HCT116 (cell line): ENCODE measurements around the gene DNMT3A.

ENCODE experiments used
- EZH2 ChIP-seq: fragments of 200-600 bp; sonication (generic); IDR thresholded peaks from 2 replicates; pipeline ENCODE4 v1.6.1; 2017; ENCODE audit warnings: antibody characterized with exemption, mixed run types
- TF ChIP-seq, protein P1 (sequence below), 3 experiments: fragments of 200-600 bp in 1 of 3; sonication (generic) in 1 of 3; IDR thresholded peaks in 2 of 3; conservative IDR thresholded peaks in 1 of 3; 2 replicates each; pipeline ENCODE4 v1.5.1; 2012 to 2017; ENCODE audit warnings: low read depth in 2 of 3, low read length in 2 of 3, antibody characterized with exemption in 1 of 3, borderline replicate concordance in 1 of 3, control low read depth in 1 of 3, mild to moderate bottlenecking in 1 of 3, mixed read lengths in 1 of 3, mixed run types in 1 of 3, moderate library complexity in 1 of 3; ENCODE audit not compliant: insufficient read depth in 1 of 3

DNA sequence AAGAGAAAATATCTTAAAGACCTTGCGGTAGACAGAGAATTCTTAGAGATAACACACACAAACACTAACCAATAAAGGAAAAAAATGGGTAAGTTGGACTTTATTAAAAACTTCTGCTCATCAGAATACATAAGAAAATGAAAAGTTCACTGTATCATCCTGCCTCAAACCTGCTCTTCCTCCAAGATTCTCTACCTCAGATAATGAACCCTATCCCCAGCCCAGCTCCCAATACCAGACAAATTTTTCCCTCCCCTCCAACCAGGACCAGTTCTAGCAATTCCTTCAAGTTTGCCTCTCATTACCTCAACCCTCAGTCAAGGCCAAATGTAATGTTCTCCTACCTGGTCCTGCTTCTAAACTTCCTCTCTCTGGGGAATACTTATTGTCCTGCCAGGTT lies 79.4 kb downstream of the DNMT3A start:
- no peak for TF ChIP-seq EZH2
- TF ChIP-seq, protein P1, sequence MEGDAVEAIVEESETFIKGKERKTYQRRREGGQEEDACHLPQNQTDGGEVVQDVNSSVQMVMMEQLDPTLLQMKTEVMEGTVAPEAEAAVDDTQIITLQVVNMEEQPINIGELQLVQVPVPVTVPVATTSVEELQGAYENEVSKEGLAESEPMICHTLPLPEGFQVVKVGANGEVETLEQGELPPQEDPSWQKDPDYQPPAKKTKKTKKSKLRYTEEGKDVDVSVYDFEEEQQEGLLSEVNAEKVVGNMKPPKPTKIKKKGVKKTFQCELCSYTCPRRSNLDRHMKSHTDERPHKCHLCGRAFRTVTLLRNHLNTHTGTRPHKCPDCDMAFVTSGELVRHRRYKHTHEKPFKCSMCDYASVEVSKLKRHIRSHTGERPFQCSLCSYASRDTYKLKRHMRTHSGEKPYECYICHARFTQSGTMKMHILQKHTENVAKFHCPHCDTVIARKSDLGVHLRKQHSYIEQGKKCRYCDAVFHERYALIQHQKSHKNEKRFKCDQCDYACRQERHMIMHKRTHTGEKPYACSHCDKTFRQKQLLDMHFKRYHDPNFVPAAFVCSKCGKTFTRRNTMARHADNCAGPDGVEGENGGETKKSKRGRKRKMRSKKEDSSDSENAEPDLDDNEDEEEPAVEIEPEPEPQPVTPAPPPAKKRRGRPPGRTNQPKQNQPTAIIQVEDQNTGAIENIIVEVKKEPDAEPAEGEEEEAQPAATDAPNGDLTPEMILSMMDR (IDR thresholded peaks at IDR 0.05 in 2 of 3, conservative IDR thresholded peaks at IDR 0.05 in 1 of 3; ENCODE audit: borderline replicate concordance in 1 of 3, insufficient read depth in 1 of 3, low read depth in 2 of 3, low read length in 2 of 3): no peak
